Esophagus squamous epithelium (tissue), 4 donors: ENCODE measurements around the gene MANSC1.

Experiments
- POLR2A ChIP-seq, 4 donors: fragments of 450-650 bp; IDR thresholded peaks; one replicate each; pipeline ENCODE4 v1.6.1; 2017; ENCODE audit warnings: antibody characterized with exemption in 4 of 4, mild to moderate bottlenecking in 4 of 4, moderate library complexity in 3 of 4
- TF ChIP-seq, protein P1 (sequence below), 6 experiments: fragments of 450-650 bp in 4 of 6; fragments of 200-600 bp in 2 of 6; sonication (generic) in 2 of 6; IDR thresholded peaks; one replicate each; pipeline ENCODE4 v1.5.1; 2016 to 2019; ENCODE audit warnings: antibody characterized with exemption in 6 of 6, mild to moderate bottlenecking in 4 of 6, moderate library complexity in 4 of 6

DNA sequence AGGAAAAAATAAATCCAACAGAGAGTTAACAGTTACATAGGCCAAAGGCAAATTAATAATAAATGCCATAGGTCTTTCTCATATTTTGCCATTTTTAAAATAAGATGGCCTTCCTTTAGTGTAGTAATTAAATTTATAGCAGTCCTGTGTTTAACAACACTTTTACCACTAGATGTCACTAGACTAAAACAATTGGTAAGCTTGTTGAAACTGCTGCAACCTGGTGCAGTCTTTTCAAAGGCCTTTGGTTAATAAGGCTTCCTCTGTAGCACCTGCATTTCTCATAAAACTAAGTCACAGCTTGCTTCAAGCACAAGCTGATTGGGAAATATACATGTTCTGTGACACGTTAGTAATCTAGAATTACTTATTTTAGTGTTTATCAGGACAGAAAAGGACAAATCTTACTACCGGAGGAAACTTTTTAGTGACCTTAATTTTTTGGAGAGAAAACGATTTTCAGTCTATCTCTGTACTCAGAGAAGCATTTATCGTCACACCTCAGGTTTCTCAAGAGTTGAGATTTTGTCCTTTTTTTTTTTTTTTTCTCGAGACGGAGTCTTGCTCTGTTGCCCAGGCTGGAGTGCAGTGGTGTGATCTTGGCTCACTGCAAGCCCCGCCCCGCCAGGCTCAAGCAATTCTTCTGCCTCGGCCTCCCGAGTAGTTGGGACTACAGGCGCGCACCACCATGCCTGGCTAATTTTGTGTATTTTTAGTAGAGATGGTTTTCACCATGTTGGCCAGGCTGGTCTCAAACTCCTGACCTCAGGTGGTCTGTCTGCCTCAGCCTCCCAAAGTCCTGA lies 26.8 kb upstream of the MANSC1 start:
- TF ChIP-seq, protein P1, sequence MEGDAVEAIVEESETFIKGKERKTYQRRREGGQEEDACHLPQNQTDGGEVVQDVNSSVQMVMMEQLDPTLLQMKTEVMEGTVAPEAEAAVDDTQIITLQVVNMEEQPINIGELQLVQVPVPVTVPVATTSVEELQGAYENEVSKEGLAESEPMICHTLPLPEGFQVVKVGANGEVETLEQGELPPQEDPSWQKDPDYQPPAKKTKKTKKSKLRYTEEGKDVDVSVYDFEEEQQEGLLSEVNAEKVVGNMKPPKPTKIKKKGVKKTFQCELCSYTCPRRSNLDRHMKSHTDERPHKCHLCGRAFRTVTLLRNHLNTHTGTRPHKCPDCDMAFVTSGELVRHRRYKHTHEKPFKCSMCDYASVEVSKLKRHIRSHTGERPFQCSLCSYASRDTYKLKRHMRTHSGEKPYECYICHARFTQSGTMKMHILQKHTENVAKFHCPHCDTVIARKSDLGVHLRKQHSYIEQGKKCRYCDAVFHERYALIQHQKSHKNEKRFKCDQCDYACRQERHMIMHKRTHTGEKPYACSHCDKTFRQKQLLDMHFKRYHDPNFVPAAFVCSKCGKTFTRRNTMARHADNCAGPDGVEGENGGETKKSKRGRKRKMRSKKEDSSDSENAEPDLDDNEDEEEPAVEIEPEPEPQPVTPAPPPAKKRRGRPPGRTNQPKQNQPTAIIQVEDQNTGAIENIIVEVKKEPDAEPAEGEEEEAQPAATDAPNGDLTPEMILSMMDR (IDR thresholded peaks at IDR 0.05) = peak; percentile 69 to 92 (median 75)
- TF ChIP-seq POLR2A (IDR thresholded peaks at IDR 0.05) = no peak
